NOMO-1 treated with dmso at 0.1 percent for 144 hours (cell line): ENCODE results near the gene NAT16.
"Not testable (repeated sequence)": the region's sequence is repeated elsewhere in the genome, so short reads cannot be mapped to it uniquely, and the experiment has no call there.

Experiments used
- DNase-seq: peaks from one replicate; lab custom pipeline; 2025; ENCODE audit not compliant: unreplicated experiment; lab: John Stamatoyannopoulos, UW

Gene NAT16

DNA sequence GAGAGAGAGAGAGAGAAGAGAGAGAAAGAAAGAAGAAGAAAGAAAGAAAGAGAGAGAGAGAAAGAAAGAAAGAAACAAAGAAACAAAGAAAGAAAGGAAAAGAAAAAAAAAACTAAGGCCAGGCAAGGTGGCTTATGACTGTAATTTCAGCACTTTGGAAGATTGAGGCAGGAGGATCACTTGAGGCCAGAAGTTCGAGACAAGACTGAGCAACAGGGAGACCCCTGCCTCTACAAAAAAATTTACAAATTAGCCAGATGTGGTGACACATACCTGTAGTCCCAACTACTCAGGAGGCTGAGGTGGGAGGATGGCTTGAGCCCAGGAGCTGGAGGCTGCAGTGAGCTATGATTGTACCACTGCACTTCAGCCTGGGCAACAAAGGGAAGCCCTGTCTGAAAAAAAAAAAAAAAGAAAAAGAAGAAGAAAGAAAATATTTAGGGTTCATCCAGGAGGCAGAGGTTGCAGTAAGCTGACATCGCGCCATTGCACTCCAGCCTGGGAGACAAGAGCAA, 50.4 kb downstream of the NAT16 start:
- no peak for DNase-seq

DNA sequence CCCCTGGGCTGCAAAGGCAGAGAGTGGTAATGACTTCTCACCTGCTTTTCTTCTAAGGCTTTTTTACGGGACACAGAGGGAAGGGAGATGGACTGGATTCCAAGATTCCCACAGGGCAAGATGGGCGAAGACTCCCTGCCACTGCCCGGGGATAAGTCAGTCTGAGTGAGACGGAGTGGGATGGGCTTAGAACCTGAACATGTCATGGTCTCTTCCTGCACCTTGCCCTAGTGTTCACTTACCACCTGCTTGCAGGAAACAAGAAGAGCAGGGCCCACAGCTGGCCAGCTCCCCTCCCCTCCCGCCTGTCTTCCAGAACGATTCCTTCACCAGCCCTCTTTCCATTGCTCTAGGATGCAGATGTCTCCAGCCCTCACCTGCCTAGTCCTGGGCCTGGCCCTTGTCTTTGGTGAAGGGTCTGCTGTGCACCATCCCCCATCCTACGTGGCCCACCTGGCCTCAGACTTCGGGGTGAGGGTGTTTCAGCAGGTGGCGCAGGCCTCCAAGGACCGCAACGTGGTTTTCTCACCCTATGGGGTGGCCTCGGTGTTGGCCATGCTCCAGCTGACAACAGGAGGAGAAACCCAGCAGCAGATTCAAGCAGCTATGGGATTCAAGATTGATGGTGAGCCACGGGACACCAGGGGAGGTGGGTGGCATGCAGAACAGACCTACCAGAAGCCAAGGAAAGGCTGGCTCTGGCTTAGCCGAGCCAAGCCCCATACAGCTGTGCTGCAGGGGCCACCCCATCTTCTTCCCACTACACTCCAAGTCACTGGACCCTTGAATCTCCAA, 51.9 kb downstream of the NAT16 start:
- no peak for DNase-seq

DNA sequence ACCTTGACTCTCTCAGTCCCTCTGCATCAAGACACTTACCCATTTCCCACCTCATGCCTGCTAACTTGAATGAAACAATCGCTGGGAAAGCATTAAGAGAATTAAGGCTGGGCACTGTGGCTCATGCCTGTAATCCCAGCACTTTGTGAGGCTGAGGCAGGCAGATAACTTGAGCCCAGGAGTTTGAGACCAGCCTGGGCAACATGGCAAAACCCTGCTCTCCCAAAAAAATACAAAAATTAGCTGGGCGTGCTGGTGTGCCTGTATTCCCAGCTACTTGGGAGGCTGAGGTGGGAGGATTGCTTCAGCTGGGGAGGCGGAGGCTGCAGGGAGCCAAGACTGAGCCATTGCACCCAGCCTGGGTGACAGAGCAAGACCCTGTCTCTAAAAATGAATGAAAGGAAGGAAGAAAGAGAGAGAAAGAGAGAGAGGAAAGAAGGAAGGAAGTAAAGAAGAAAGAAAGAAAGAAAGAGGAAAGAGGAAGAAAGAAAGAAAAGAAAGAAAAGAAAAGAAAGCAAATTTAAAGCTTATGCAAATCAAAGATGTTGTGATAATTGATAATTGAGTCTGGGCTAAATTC, 52.5 kb downstream of the NAT16 start:
- no peak for DNase-seq

DNA sequence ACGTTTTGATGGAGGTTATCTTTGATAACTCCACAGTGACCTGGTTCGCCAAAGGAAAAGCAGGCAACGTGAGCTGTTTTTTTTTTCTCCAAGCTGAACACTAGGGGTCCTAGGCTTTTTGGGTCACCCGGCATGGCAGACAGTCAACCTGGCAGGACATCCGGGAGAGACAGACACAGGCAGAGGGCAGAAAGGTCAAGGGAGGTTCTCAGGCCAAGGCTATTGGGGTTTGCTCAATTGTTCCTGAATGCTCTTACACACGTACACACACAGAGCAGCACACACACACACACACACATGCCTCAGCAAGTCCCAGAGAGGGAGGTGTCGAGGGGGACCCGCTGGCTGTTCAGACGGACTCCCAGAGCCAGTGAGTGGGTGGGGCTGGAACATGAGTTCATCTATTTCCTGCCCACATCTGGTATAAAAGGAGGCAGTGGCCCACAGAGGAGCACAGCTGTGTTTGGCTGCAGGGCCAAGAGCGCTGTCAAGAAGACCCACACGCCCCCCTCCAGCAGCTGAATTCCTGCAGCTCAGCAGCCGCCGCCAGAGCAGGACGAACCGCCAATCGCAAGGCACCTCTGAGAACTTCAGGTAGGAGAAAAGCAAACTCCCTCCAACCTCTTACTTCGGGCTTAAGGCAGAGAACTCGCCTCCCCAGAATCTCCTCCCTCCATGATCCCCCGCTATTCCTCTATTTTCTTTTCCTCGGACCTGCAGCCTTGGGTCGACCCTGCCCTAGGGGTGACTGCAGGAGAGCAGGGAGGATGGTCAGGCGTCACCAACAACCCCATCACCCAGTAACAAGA, 53.2 kb downstream of the NAT16 start, which contains the start of gene SERPINE1:
TSS of gene SERPINE1 (plus strand) at position 454 of the 809 bp plus-strand sequence. CDS start 1,290 bp downstream, outside the sequence.
- no peak for DNase-seq

DNA sequence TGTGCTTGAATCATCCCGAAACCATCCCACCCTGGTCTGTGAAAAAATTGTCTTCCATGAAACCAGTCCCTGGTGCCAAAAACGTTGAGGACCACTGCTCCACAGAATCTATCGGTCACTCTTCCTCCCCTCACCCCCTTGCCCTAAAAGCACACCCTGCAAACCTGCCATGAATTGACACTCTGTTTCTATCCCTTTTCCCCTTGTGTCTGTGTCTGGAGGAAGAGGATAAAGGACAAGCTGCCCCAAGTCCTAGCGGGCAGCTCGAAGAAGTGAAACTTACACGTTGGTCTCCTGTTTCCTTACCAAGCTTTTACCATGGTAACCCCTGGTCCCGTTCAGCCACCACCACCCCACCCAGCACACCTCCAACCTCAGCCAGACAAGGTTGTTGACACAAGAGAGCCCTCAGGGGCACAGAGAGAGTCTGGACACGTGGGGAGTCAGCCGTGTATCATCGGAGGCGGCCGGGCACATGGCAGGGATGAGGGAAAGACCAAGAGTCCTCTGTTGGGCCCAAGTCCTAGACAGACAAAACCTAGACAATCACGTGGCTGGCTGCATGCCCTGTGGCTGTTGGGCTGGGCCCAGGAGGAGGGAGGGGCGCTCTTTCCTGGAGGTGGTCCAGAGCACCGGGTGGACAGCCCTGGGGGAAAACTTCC, 54.0 kb downstream of the NAT16 start:
- DNase-seq = no peak

DNA sequence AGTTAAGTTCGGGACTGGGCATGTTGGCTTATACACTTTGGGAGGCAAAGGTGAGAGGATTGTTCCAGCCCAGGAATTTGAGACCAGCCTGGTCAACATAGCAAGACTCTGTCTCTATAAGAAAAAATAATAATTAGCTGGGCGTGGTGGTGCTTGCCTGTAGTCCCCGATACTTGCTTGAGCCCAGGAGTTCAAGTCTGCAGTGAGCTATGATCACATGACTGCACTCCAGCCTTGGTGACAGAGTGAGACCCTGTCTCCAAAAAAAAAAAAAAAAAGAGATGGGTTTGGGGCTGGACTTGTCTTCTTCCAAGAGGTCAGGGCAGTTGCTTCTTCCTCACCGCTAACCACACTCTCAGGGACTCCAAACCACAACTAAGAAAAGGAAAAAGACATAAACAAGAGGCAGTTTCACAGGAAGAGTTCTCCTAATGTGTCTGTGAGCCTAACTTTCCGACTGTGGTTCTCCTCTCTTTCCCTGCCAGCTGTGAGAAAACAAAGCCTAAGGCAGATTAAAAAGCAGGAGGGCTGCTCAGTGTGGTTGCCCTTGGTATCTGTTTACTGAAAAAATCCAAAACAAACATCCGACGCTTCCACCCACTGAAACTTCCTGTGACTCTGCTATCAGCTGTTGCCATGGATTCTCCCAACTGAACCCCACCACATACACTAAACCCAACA, 55.6 kb downstream of the NAT16 start:
- DNase-seq = peak; percentile 34

DNA sequence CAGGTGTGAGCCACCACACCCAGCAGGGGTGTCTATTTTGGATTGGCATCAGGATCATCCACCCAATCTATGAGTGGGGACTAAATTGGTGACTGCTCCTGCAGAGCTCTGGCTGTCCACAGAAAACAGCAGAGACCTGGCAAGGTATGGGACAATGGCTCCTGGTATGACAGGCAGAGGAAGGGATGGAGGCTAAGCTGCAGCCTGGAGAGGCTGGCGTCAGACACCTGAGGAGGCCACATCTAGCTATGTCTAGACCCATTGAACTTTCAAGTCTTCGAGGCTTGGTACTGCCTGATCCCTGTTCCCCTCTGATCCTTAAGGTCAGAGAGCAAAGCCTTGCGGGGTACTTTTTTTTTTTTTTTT, 56.4 kb downstream of the NAT16 start:
- DNase-seq = no peak

DNA sequence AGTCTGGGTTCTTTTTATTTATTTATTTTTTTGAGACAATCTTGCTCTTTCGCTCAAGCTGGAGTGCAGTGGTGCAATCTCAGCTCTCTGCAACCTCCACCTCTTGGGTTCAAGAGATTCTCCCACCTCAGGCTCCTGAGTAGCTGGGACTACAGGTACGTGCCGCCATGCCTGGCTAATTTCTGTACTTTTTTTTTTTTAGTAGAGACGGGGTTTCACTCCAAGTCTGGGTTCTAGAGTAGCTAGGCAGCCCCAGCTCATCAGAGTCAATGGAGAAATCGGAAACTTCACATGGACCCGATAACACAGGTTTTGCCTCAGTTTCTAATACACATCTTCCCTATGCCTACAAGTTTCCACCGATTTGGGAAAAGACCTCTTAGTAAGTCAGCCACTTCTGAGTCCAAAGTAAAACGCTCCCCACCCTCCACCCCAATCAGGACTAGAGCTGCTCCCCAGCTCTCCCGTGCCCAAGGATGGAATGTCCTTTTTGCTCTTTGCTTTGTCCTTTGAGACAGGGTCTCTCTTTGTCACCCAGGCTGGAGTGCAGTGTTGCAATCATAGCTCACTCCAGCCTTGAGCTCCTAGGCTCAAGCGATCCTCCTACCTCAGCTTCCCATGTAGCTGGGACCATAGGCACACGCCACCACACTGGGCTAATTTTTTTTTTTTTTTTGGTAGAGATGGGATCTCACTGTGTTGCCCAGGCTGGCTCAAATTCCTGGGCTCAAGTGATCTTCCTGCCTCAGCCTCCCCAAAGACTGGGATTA, 57.0 kb downstream of the NAT16 start:
- DNase-seq = no peak

DNA sequence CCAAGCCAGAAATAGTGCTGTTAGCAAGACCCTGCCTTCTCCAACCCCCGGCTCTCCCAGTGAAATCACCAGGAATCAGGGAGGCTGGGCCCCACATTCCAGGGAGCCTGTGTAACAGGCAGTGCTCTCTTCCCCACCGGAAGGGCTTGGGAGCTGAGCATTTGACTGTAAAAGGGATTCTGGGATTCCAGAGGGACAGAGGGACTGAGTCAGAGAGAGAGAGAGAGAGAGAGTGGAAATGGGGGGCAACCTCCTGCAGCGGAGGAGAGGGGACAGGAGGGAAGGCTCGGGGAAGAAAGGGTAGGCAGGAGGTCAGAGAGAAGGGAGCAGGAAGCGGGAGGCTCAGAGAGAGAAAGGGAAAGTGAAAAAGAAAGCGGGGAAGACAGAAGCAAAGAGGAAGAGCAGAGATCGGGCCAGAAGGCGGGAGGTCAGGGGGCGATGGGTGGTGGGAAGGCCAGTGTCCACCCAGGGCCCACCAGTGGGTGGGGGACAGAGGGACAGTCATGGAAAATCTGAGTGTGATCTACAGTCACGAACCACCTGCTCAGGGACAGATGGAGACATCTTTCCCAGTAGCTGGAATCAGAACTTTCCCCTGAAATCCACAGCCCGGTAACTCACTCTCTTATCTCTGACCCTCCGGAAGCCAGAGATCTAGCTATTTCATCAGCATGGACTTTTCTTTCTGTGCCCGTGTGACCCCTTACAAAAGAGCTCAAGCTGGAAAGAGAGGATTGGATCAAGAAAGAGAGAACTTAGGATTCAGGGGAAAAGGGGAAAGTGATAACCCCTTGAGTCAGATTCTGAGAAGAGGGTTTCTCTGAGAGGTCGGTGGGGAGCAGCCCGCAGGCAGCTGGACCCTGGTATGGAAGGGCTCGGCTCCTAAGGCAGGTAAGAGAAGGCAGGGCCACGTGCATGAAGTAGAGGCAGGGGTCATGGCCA, 57.8 kb downstream of the NAT16 start:
- peak; percentile 31 for DNase-seq

DNA sequence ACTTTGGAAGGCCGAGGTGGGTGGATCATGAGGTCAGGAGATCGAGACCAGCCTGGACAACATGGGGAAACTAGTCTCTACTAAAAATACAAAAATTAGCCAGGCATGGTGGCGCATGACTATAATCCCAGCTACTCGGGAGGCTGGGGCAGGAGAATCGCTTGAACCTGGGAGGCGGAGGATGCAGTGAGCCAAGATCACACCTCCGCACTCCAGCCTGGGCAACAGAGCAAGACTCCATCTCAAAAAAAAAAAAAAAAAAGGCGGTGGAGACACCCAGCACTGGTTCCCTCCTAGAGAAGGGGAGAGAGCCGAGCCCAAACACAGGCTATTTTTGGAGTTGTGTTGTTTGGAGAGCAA, 58.5 kb downstream of the NAT16 start:
- not testable (repeated sequence) for DNase-seq
